Lung microvascular endothelial cell (primary cell): Measurements from ENCODE around the gene TAAR1. TPM values are rescaled to one million over a fixed set of nuclear protein-coding genes. Genes with fewer than 3 reads are reported as not detected.
"Not testable (repeated sequence)": the region's sequence is repeated elsewhere in the genome, so short reads cannot be mapped to it uniquely, and the experiment has no call there.

Source experiments
- DNase-seq, 2 donors: peaks; one replicate each; pipeline versions ENCODE4 v3.0.0 to v3.0.0-alpha.2; 2010; ENCODE audit warnings: low read depth in 2 of 2
- total RNA-seq: library from RNA; depleted of rRNA; stranded (reverse); fragments of >200 nt; gene quantifications from 2 replicates; pipeline ENCODE4 v1.2.1, GENCODE V29; 2014

TAAR1 gene
- total RNA-seq, 1 donor from 2014 or later: not detected

DNA sequence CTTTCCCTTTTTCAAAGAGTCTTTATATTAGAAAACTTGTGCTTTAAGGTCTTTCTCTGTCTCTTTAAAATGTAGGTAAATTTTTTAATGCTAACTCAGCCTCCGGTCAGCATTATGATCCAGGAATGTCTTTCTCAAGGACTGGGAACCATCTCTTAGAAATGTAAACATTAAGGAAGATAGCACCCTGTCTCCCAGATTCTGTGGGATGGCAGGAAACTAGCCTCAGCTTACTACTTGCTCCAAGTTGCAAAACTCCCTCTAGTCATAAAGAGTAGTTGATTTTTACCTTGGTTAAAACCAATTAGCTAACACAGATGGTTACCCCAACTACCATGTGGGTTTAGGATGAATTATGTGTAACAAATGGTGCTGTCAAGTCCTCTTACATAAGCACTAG lies 4.7 kb upstream of the TAAR1 start:
- no peak for DNase-seq

DNA sequence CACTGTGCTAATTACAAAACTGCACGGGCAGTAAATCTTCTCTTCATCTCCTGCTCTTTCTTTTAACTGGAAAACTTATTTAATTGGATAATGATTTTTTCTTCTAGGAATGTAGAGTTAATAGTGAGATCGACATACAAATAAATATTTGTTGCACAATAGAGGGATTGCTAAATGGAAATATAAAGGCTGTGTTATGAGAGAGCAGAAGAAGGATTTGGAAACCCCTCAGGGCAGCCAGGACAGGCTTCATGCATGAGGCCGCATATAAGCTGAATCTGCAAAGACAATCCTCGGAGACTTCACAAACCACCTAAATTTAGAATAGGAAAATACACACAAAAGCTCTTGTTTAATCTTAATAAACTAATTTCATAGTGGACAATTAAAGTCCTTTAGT lies 2.9 kb upstream of the TAAR1 start:
- no peak for DNase-seq

DNA sequence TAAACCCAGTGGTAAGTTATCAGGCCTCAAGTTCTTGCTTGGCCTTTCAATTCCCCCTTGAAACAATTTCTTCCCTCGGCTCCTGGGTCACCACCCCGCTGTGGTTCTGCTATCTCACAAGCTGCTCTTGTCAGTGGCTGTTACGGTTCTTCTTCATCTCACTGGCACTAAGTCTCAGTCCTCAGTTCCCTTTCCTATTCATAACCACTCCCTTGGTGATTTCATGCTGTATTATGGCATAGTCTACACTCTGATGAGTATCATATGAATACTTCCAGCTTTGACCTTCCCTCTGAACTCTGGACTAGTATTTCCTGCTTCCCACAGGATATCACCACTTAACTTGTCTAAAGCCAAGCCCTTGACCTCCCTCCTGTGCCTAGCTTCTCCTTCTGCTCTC lies 7.9 kb downstream of the TAAR1 start:
- DNase-seq: no peak

DNA sequence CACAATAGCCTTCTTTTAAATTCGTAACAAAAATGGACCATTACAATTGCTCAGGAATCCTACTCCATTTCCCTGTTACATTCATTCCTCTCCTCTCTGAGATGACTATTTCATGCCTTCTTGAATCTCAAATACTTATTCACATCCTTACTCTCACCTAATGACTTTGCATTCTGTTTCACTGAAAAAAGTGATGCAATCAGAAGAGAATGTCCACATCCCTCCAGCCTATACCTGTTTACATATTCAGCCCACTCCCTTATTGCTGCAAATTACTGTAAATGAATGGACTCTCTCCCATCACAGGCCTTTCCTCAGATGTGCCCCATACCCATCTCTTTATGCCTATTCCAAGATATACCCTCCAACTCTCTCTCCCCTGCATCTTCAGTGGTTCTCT lies 8.6 kb downstream of the TAAR1 start:
- no peak for DNase-seq

DNA sequence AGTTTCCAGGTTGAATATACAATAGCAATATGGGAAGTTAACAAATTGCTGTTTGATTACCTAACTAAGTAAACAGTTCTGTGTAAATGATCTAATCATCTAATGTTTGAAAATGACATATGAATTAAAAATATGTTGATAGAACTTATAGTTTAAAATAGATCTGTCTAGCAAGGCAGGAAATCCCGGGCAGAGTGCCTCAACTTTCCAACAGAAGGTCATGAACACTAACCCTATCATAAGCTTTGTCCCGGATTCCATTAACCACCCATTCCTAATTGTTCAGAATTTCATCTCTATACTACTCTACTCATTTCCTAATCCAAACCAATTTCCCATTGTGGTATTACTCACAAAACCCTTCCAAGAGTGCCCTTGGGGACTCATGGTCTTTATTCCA lies 10.2 kb downstream of the TAAR1 start:
- no peak for DNase-seq

DNA sequence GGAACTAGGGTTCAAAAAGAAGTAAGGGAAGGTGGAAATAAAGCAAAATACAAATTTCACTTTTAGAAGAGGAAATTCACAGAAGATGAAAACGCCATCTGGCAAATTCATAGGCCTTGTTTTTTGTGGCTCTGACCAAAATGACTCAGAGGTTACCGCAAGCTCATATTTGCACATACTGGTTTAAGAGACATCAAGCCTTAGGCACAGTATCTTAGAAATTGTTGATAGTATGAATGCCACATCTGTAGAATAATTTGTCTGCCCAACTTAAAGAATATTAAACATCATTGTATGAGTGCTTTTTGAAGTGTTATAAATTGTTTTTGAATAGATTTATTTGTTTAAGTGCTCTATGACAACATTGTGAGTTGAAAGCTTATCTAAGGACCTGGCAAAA lies 10.6 kb downstream of the TAAR1 start:
- no peak for DNase-seq

DNA sequence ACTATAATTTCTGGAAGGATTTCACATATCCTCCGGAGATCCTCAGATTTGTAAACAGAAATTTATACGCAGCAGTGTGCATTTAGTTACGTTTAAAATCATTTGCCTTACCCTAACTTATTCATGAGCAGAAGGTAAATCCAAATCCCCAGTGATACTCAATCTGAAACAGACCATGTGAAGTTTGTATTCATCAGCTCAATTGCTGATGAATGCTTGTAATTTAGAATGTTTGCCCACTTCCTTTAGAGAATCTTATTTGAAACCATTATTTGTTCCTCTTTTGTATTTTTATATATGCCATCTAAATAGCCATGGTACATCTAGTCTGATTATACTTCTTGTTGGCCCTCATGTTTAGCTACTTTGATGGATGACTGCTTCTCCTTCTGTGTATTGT lies 15.4 kb downstream of the TAAR1 start:
- DNase-seq: no peak

DNA sequence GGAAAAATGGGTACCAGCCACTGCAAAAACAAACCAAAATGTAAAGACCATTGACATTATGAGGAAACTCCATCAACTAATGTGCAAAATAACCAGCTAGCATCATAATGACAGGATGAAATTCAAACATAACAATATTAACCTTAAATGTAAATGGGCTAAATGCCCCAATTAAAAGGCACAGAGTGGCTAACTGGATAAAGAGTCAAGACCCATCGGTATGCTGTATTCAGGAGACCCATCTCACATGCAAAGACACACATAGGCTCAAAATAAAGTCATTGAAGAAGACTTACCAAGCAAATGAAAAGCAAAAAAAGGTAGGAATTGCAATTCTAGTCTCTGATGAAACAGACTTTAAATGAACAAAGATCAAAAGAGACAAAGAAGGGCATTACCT lies 21.8 kb downstream of the TAAR1 start:
- DNase-seq: not testable (repeated sequence)

DNA sequence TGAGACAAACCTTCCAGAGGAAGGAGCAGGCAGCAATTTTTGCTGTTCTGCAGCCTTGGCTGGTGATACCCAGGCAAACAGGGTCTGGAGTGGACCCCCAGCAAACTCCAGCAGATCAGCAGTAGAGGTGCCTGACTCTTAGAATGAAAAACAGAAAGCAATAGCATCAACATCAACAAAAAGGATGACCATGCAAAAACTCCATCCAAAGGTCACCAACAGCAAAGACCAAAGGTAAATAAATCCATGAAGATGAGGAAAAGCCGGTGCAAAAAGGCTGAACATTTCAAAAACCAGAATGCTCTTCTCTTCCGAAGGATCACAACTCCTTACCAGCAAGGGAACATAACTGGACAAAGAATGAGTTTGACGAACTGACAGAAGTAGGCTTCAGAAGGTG lies 23.1 kb downstream of the TAAR1 start:
- not testable (repeated sequence) for DNase-seq

DNA sequence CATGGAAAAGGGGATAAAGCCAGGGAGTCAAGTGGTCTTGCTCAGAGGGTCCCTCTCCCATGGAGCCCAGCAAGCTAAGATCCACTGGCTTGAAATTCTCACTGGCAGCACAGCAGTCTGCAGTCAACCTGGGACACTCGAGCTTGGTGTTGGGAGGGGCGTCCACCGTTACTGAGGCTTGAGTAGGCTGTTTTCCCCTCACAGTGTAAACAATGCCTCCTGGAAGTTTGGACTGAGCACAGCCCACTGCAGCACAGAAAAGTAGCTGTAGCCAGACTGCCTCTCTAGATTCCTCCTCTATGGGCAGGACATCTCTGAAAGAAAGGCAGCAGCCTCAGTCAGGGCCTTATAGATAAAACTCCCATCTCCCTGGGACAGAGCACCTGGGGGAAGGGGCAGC lies 23.7 kb downstream of the TAAR1 start:
- DNase-seq: not testable (repeated sequence)

DNA sequence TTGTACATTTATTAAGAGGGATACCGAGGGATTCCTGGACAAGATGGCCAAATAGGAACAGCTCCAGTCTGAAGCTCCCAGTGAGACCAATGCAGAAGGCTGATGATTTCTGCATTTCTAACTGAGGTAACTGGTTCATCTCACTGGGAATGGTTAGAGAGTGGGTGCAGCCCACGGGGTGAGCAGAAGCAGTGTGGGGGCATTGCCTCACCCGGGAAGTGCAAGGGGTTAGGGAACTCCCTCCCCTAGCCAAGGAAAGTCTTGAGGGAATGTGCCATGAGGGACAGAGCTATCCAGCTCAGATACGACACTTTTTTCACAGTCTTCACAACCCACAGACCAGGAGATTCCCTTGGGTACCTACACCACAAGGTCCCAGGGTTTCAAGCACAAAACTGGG lies 24.2 kb downstream of the TAAR1 start:
- no peak for DNase-seq

DNA sequence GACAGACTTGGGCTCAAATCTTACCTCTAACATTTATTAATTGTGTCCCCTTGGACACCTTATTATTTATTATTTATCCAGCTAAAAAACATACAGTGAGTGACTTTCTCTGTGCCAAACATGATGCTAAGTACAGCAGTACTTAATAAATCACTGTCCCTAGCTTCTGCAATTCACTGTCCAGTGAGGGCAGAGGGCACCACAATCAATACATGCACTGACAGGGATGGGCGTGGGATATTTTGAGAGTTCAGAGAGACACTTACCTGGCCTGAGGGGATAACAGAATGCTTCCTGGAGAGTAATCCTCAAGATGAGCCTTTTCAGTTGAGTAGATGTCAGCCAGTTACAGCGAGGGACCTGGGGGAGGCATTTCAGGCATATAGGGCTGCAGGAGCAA lies 25.6 kb downstream of the TAAR1 start:
- DNase-seq: no peak

DNA sequence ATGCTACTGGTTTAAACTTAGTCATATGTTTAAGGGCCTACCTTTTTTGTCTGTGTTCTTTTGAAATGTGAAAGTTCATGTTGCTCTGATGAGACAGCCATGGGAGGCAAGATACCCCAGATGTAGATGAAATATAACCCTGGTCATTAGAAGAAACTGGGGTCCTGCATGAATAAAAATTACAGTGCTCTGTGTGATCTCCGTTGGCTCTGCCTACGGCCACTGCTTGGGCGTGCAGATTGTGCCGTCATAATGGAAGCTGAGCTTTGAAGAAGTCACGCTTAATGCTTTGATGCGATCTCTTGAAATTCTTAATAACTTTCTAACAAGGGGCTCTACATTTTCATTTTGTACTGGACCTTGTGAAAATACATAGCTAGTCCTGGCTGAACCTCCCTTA lies 34.8 kb downstream of the TAAR1 start, which contains the start of gene TAAR2:
TSS of gene TAAR2 (minus strand) at position 101 of the 400 bp plus-strand sequence. CDS start at position 101, 0 bp downstream.
- no peak for DNase-seq

DNA sequence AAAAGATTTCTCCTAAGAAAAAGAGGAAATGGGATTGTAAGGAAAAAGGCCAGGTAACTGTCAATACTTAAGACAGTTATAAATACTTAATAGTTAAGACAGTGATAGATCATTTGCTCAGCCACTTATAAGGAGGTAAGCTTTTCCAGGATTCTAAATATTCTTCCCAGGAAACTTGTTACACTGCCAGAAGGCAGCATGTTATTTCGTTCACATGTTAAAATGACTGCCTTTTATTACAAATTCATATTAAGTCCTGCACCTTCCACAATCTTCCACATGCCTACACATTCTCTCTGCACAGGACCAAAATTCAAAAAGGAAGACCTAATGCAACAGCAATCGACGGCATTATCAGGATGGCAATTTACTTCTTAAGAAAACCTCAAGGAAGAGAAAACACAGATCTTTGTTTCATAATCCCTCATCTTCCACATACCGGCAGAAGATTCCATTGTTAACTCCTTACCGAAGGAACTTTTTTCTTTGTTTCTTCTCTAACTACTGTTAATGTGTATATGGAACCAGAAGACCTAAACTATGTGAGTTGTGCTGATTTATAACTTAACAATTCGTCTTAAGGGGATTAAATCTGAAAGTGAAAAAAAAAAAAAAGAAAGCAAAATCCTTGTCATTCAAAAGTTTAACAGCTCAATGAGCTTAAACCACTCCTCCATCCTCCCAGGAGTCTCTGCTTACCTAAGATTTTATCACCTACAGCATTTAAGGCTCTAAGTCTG lies 35.7 kb downstream of the TAAR1 start:
- DNase-seq: no peak

DNA sequence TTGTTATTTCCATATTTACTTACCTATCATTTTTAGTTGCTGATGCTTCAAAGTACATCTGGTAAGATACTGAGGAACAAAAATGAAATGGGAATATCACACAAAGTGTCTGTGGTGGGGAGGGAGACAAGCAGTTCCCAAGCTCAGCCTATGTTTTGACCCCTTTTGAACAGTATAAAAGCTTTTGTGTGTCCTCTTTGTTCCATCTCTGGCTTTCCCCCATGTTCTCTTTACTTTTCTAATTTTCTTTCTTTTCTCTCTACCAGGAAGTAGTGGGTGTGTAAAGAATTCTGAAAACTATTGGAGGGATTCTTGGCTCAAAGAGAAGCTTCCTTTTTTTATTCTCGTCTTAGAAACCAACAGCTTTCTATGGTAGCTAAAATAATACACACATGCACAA lies 42.3 kb downstream of the TAAR1 start:
- DNase-seq: no peak

DNA sequence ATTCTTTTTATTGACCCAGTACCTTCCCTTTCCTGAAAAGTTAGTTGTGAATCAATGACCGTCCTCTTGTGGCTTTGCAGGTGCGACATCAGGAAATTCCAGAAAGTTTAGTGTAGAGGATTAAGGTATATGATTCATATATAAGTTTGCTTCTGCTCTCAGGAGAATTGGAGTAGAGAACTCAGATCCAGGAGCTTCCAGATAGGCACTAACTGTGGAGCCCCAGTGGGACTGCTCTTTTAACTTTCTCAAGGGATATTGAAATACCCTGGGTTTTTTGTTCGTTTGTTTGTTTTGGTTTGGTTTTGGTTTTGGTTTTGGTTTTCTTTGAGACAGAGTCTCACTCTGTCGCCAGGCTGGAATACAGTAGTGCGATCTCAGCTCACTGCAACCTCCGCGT lies 44.4 kb downstream of the TAAR1 start:
- DNase-seq: no peak

DNA sequence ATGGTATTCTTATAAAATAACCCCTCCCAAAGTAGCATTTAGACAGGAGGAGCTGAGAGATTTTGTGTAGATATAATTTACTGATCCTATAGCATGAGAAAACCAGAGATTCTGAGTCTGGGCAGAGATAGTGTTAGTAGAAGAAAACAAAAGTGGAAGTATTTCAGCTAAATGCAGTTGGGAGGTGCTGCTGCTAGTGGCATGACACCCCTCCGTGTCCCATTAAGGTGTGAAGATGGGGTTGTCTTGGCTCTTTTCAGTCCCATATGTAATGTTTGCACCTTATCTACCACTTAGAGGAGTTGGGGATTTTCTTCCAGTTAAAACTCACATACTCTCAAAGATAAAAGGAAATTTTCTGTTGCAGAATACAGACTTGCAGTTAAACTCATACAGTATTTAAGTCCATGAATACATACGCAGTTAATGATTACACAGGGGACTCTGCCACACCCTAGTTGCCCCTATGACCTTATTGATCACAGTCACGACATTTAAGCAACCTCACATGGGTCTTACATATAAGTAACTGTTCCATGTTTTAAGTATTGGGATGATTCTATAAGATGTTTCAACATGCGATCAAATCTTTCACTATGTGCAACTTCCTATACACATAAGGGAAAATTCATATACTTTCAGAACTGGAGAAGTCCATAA lies 46.4 kb downstream of the TAAR1 start:
- DNase-seq: no peak

DNA sequence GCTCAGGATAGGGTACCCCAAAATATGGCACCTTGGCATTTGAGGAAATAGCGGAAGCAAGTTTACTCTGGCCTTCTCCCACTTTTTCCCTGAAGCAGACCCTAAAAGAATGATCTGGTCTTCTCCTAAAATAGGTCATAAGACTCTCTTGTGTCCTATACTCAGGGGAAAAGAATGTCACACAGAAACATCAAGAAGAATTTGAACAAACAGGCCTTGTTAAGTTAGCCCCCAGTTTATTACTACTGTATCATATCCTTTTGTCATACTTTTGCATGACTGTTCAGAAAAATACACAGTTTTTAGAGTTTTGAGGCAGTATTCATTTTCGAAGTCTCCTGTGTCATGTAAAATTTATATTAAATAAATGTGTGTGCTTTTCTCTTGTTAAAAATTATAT lies 47.4 kb downstream of the TAAR1 start:
- no peak for DNase-seq

DNA sequence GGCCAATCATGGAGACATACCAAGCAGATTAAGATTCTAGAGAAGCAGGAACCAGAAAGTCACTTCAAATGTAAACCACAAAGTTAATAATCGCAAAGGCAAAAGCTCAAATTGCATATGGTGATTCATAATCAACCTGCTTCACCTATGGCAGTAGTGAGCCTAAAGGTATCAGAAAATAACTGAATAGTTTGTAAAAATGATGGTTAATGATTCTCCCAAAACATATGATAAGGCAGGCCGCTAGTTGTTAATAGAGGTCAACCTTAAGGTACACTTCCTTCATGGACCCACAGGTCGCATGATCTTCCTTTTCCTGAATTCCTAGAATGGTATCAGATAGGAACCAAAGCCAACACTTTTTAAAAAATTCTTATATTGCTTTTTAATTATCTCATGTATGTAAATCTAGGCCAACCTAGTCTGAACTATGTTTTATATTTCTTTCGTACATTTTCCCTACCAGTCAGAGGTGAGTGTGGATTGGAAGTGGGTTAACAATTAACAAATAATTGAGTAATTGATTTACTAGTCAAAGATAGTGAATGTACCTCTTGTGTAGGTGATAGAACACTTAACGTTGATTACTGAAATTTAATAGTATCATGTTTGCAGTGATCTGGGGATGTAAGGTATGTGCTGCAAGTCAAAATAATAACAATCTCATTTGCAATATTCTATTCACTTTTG lies 51.3 kb downstream of the TAAR1 start:
- DNase-seq: no peak

DNA sequence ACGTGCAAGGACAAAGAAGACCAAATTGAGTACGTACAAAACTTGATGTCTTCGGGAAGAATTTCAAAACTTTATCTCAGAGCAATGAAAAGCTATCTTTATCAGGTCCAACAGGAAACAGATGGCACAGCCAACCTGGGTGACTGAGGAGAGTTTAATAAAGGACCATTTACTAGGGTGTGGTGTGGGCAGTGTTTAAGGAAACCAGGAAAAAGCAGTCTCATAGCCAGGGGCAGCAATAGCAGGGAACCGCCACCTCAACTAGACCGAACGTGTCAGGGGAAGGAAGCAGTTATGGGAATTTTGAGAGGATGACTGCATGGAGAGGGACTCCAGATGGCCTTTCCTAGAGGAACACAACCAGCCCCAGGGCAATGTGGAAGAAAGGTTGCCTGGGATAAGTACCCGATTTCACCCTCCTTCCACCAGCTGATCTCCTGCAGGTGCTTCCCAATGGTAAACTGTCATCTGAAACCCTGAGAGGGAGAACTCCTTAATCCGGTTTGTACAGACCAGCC lies 54.3 kb downstream of the TAAR1 start:
- no peak for DNase-seq

DNA sequence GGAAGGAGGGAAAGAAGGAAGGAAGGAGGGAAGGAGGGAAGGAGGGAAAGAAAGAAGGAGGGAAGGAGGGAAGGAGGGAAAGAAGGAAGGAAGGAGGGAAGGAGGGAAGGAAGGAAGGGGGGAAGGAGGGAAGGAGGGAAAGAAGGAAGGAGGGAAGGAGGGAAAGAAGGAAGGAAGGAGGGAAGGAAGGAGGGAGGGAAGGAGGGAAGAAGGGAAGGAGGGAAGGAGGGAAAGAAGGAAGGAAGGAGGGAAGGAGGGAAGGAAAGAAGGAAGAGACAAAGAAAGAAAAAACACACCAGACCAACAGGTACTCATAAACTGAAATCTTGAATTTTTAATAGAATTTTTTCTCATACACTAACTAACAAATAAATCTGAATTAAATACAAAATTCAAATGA lies 58.1 kb downstream of the TAAR1 start:
- DNase-seq: not testable (repeated sequence)

DNA sequence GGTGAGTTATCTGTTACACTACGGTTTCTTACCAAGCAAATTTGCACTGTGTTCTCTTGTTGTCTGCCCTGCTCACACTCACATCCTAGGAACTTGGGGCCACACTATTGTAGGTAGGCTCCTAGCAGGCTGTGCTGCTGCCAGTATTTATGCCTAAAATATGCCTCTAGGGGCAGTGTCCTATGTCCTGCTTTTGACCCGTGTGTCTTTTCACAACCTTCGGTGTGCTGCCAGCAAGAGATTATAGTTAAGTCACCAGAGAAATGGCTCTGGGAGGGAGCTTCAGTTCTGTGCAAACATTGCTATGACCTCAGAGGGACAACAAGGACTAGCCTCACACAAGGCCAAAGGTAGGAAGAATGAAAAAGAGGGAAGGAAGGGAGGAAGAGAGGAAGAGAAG lies 60.5 kb downstream of the TAAR1 start:
- DNase-seq: no peak

DNA sequence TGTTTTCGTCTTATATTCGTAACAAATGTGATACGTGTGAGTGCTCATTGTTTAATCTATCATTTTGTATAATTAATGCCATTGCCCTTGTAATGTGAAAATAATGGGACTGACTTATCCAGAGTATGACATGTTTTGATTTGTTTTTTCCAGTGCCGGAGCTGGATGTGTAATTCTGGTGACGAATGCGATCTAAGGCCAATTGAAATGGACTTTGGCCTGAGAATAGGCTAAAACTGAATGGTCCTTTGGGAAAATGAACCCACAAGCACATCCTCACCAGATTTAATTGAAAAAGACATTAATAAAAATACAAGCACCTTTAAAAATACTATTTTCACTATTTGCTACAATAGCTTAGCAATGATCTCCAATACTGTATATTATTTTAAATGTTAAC lies 62.8 kb downstream of the TAAR1 start:
- DNase-seq: no peak
